ENCODE measurements around the gene HEXD.
"Not testable (repeated sequence)": the region's sequence is repeated elsewhere in the genome, so short reads cannot be mapped to it uniquely, and the experiment has no call there.

The HEXD gene

DNA sequence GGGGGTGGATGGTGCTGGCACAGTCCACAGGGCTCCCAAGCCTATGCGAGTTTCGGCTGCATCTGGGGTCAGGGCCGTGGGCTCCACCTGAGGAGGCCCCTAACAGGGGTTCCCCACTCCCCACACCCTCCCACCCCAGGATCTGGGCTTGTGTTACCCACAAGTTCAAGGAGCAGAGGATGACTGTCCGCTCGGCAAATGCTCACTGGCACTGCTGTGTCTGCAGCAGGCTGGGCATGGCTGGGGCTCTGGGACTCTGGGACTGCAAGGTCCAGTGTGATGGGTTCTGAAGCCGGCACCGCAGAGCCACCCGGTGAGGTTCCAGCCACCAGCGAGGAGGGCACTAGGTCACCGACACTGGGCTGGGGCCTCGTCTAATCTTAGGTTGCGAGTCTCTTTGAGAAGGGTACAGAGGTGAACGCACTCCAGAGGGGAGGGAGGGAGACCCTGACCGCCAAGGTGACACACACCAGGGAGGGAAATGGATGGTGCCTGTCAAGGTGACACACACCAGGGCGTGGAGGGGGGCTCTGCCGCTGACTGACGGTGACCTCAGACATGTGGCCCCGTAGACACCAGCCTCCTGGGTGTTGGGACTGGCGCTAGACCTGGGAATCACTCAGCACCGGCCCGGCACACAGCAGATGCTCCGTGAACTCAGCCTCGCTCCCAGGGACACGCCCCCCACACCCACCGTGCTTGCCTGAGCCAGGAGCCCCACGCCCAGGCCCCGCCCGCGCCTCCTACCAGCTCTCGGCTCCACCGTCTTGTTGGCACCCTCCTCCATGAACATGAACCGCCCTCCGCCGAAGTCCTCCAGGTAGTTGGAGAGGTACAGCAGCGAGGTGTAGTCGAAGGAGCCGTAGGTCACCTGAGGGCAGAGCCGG lies 20.5 kb upstream of the HEXD start:
- no peak for DNase-seq

DNA sequence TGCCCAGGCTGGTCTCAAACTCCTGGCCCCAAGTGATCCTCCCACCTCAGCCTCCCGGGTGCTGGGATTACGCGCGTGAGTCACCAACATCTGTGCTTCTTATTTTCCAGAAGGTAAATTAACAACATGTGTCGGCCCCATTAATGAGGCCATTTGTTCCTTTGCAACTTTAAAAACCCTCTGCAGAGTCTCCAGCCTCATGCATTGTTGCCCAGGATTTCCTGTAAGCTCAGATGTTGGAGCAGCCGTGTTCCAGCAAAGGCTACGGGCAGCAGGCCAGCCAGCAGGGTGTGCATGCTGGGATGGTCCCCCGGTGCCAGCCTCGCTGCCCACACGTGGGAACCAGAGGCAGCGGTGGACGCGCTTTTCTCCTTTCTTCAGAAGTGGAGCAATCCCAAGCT lies 19.1 kb upstream of the HEXD start:
- DNase-seq = no peak

DNA sequence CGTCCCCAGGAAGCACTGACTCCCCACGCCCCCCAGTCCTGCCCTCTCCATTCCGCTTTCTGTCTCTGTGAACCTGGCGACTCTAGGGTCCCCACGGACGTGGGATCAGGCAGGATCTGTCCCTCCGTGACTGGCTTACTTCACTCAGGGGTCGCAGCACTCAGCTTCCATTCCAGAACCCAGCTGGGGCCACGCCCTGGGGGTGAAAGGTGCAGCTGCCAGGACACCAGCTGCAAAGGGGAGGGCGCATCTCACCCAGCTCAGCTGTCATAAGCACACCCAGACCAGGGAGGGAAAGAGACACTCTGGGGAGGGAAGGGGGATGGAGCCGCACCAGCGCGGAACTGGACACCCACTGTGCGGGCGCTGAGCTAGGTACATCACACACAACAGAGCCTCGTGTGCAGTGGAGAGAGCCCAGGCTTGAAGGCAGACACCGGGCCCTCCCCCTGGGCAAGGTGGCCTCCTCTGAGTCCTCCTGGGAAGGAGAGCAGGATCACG lies 18.5 kb upstream of the HEXD start:
- DNase-seq = no peak

- no peak for DNase-seq
Measured at GRCh38 chr17:82400206-82400605, 17.9 kb upstream of the HEXD start.

GRCh38 chr17:82400830-82401229 lies 17.3 kb upstream of the HEXD start:
- peak; percentile 41 for DNase-seq

GRCh38 chr17:82402865-82403264 lies 15.3 kb upstream of the HEXD start:
- DNase-seq = no peak

DNA sequence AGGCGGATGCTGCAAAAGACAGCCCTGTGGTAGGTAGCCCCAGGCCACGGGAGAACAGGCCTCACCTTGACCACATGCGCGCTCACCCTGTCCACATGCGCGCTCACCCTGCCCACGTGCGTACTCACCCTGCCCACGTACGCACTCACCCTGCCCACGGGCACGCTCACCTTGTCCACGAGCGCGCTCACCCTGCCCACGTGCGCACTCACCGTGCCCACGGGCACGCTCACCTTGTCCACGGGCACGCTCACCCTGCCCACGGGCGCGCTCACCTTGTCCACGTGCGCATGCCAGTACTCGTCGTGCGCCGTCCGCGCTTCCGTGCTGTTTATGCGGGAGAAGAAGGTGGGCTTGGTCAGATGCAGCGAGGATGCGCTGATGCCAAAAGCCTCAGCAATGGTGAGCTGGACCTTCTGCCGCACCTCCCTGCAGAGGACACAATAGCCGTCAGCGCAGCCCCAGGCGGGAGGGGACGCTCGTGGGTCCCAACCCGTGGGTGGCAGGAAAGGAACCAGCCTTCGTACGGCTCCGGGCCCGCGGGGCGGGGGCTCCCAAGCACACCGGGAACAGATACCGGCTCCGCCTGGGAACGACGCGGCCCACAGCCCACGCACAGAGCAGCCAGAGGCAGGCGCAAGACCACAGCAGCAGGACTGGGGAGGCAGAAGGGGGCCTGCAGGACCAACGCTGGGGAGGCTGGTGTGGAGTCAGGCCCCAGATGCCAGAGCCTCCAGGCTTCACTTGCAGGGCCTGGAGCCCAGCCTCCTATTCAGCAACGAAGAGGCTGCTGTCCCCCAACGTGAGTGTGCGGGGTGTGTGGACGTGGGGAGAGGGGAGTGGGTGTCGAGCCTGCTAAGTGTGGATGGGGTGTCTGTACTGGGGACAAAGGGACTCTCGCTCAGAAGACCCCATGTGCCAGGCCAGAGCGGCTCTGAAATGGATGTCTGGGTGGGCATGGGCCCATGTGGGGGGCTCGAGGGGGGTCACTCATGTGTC lies 14.2 kb upstream of the HEXD start:
- no peak for DNase-seq

DNA sequence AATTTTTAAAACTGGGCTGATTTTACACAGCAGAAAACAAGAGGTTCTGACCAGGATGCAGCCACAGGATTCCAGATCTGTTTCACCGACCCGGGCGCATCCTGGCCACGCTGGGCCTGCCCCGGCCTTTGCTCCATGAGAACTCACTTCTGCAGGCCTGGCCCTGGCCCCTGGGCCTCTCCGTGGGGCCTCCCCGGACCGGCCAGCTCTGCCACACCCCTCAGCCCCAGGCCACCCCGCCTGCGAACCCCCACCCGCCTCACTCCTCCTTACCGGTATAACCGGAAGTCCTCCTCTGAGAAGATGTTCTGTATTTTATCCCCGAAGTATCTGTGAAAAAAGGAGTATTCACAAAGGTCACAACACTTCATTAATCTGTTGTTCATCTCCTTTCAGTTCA lies 13.1 kb upstream of the HEXD start:
- no peak for DNase-seq

DNA sequence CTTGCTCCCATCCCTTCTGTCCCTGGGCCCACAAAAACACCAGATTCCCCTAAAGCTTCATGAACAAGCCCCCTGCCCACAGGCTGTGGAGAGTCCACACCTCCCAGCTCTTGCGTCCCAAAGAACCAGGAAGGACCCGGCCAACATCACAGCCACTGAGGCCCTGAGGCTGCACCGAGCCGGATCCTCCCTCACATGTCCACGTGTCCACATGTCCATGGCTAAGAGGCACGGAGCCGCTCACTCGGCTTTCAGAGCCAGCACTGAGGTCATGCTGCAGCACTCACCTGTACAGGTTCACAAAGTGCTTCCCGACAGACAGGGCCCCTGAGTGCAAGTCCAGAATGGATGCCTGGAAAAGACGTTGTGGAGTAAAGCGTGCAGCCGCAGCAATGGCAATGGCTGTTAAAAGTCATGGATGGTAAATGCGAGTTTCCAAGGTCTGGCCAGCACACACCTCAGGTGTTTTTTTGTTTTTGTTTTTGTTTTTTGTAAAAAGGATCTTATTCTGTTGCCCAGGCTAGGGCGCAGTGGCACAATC lies 11.9 kb upstream of the HEXD start:
- no peak for DNase-seq

DNA sequence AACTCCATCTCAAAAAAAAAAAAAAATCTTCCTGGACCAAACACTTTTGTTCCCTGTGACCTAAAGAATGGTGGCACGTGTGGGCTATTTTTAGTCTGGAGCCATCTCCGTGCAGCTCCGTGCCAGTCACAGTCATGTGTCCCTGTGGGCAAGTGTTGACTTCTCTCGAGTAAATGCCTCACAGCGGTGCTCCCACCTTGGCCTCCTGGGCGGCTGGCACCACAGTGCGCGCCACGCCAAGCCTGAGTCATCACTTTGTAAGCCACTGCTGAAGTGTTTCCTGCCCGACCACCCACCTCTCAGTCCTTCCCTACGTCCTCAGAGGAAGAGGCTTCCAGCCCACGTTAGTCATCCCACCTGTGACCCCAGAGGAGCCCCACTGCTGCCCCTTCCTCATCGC lies 10.9 kb upstream of the HEXD start:
- no peak for DNase-seq

DNA sequence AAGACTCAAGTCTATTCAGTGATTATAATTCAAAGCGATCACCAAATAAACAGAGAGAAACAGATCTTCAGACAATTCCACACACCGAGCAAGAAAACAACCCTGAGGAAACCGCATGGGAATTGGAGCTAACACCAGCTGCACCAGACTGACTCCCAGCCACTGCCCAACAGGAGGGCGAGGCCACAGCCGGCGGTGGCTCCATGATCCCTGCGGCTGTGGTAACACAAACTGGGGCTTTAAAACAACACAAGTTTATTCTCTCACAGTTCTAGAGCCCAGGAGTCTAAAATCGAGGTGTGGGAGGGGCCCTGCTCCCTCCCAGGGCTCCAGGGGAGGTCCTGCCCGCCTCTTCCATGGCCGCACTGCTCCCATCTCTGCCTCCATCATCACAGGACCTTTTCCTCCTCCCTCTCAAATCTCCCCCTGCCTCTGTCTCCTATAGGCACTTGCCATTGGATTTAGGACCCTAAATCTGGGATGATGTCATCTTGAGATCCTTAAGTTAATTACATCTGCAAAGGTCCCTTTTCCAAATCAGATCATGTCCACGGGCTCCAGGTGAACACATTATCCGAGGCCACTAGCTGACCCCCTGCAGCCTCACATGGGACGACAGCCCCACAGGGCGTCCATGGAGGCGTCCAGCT lies 9.7 kb upstream of the HEXD start:
- DNase-seq = no peak

DNA sequence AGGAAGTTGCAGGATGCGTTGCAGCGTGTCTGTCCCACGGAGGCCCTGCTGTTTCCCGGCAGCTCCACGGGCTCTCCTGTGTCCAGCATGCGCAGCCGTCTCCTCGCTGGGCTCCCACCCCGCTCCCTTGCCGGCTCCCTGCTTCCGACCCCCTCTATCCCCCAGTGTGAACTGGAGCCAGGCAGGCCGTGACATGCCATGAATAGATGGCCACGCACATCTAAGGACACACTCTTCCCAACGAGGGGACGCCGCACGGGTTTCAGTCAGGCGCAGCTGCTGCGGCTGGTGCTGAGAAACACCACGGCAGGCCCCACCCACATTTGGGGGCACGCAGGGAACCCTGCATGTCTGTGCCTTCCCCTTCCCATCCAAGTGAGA lies 9.2 kb upstream of the HEXD start:
- DNase-seq = no peak

GRCh38 chr17:82410014-82410716 lies 8.0 kb upstream of the HEXD start:
- DNase-seq = no peak

GRCh38 chr17:82411396-82412053 lies 6.6 kb upstream of the HEXD start:
- no peak for DNase-seq

DNA sequence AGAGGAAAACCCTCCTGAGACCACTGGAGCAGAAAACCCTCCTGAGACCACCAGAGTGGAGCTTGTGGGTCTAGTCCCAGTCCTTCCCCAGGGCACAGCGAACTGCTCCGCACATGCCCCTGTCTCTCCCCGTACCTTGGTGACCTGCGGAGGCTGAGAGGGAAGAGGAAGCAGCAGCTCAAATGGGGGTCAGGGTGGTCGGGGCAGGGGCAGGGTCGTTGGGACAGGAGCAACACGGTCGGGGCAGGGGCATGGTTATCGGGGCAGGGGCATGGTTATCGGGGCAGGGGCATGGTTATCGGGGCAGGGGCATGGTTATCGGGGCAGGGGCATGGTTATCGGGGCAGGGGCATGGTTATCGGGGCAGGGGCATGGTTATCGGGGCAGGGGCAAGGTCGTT lies 6.1 kb upstream of the HEXD start:
- DNase-seq = not testable (repeated sequence)

DNA sequence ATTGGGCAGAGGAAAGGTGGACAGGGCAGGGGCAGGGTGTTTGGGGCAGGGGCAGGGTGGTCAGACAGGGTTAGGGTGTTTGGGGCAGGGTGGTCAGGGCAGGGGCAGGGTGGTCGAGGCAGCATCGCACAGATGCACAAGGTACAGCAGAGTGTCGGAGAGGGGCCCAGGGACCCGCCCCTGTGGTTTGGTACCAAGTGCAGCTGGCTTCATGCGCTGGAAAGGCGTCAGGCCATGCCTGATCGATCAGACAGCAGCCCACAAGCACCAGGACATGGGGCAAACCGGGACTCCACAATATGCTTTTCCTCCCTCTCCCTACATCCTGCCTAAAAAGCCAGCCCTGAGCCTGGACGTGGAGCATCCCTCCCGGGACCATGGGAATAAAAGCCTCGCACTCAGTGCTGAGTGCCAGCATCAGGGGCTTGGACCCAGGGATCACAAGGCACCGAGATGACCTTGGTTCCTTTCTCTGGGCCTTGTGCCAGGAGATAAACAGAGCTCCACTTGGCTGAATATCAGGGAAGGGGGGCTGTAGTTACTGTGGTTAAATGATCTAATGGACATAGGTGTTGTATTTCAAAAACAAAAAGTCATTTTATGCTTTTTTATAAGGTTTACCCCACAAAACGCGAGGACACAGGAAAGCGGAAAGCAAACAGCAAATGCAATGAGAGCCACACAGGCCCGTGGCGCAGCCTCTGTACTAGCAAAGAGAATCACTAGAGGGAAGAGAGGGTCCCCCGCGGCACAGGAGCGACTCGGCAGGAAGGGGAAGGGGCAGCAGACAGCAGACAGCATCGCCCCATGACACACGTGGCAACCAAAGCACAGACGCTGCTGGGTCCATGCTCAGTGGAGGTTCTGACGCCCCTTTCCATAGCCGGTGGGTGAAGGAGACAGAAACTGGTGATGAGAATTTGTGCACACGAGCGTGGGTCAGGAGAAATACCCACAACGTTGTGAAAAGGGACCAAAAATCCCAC lies 5.3 kb upstream of the HEXD start:
- DNase-seq = no peak

DNA sequence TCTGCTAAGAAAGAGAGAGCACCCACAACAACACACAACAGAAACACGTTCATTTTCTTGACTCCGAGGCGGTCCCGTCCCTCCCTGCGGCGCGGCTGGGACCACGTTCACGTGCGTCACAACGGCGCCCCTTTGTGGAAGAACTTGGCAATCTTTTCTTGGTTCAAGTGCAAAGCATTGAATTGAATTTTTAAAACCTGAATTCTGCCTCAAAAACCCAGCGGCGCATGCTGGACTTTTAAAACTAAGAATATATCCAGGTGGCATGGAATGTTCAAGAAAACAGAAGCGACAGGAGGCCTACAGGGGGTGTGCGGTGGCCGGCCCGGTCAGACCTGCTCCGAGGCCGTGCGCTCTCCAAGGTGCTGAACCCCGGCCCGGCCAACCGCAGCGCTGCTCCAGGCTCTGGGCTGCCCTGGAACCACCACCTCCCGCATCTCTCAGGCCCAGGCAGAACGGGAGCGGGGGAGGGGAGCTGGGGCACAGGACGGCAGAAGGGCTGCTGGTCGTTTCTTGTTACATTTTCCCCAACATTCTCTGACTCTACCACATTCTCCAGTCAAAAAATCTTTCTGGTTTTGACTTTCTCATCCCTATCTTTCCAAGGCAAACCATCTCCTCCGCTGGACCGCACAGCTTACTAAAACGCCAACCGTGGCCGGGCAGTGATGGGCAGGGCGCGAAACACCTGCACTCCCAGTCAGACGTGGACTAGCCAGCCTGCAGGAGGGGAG lies 3.4 kb upstream of the HEXD start:
- peak; percentile 60 for DNase-seq

- DNase-seq = no peak
Measured at GRCh38 chr17:82415336-82415735, 2.8 kb upstream of the HEXD start.

DNA sequence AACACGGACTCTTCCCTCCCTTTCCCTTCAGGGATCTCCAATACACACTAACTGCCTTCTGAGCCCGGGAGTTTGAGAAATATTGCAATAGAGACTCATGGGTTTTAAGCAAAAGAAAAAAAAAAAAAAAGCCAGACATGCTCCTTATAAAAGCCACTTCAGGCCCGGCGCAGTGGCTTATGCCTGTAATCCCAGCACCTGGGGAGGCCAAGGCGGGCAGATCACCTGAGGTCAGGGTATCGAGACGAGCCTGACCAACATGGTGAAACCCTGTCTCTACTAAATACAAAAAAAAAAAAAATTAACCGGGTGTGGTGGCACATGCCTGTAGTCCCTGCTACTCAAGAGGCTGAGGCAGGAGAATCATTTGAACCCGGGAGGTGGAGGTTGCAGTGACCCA lies 2.4 kb upstream of the HEXD start:
- DNase-seq = no peak

DNA sequence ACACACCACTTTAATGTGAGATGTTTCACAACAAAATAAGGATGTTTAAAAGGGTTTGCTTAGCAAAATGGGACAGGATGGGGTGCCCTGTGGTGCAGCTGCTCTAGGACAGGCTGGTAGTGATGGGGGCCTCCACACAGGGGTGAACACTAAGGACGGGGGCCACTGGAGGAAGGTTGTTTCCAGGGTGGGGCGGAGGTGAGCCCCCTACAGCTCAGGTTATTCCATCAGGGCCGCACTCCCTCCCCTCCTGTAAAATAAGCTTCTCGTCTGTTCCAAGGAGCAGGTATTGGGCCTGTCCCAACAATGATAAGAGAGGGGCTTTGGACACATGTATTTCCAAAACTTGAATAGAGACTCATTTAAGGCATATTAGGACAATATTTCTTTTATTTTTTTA lies 1.9 kb upstream of the HEXD start:
- no peak for DNase-seq

Data from activated effector memory CD4-positive, alpha-beta T cell treated with Interleukin-2 at 50 U/mL for 16 hours (primary cell).